ENCODE measurements around the gene ATP12A.
A peak's percentile ranks its signal among the peaks of the same experiment; 100 is the strongest.
"Not testable (repeated sequence)": the region's sequence is repeated elsewhere in the genome, so short reads cannot be mapped to it uniquely, and the experiment has no call there.

ATP12A gene

GRCh38 chr13:24724714-24725113 is 44.5 kb downstream of the ATP12A start:
- H3K9me2 ChIP-seq (replicated peaks; ENCODE audit: low read depth, low read length) = no peaks in the 10 kb centered on the region
- TF ChIP-seq CTCF (conservative IDR thresholded peaks at IDR 0.05; ENCODE audit: low read length) (no peak), EZH2phosphoT487 (IDR thresholded peaks at IDR 0.05; ENCODE audit: borderline replicate concordance) (no peak)
- no peak overlapping the region for H3K4me2 ChIP-seq (ENCODE audit: low read depth, low read length, poor library complexity, severe bottlenecking)
- no peaks in the 10 kb centered on the region for H3K27me3 ChIP-seq (ENCODE audit: insufficient read depth, low read length, poor library complexity, severe bottlenecking)
- no peaks in the 10 kb centered on the region for H3K79me2 ChIP-seq (ENCODE audit: insufficient read depth, low read length)
- H3K4me3 ChIP-seq (ENCODE audit: low read length, poor library complexity, severe bottlenecking) = no peak overlapping the region
- H4K20me1 ChIP-seq (ENCODE audit: insufficient read depth, low read length, poor library complexity, severe bottlenecking) = no peaks in the 10 kb centered on the region
- H3K9me3 ChIP-seq (ENCODE audit: insufficient read depth, low read depth, low read length) = no peaks in the 10 kb centered on the region
- H3K36me3 ChIP-seq (ENCODE audit: insufficient read depth, low read length) = no peaks in the 10 kb centered on the region
- no peak overlapping the region for H3K9ac ChIP-seq (ENCODE audit: low read depth, low read length, poor library complexity, severe bottlenecking)
- peaks cover 21% of the 10 kb centered on the region for H3K4me1 ChIP-seq (ENCODE audit: insufficient read depth, low read length, poor library complexity, severe bottlenecking)
- no peaks in the 10 kb centered on the region for H3F3A ChIP-seq (ENCODE audit: low read depth)
- no peak overlapping the region for H2AFZ ChIP-seq (ENCODE audit: low read length)

- Histone ChIP-seq H3K4me1 (ENCODE audit: insufficient read depth, low read length, poor library complexity, severe bottlenecking) (peaks cover 21% of the 10 kb centered on the region), H3K9me3 (ENCODE audit: insufficient read depth, low read depth, low read length) (no peaks in the 10 kb centered on the region), H3K9me2 (replicated peaks; ENCODE audit: low read depth, low read length) (no peaks in the 10 kb centered on the region), H3K79me2 (ENCODE audit: insufficient read depth, low read length) (no peaks in the 10 kb centered on the region), H3K36me3 (ENCODE audit: insufficient read depth, low read length) (no peaks in the 10 kb centered on the region), H4K20me1 (ENCODE audit: insufficient read depth, low read length, poor library complexity, severe bottlenecking) (no peaks in the 10 kb centered on the region), H3F3A (ENCODE audit: low read depth) (no peaks in the 10 kb centered on the region), H3K4me3 (ENCODE audit: low read length, poor library complexity, severe bottlenecking) (no peak overlapping the region), H3K27me3 (ENCODE audit: insufficient read depth, low read length, poor library complexity, severe bottlenecking) (no peaks in the 10 kb centered on the region), H2AFZ (ENCODE audit: low read length) (no peak overlapping the region; the same call in 1 of the 2 replicates), H3K9ac (ENCODE audit: low read depth, low read length, poor library complexity, severe bottlenecking) (no peak overlapping the region), H3K4me2 (ENCODE audit: low read depth, low read length, poor library complexity, severe bottlenecking) (no peak overlapping the region)
- TF ChIP-seq CTCF (conservative IDR thresholded peaks at IDR 0.05; ENCODE audit: low read length) = no peak
- no peak for TF ChIP-seq EZH2phosphoT487 (IDR thresholded peaks at IDR 0.05; ENCODE audit: borderline replicate concordance)
Measured at GRCh38 chr13:24725379-24725778, 45.2 kb downstream of the ATP12A start.

- H3K4me1 ChIP-seq (ENCODE audit: insufficient read depth, low read length, poor library complexity, severe bottlenecking) = peaks cover 21% of the 10 kb centered on the region
- no peaks in the 10 kb centered on the region for H4K20me1 ChIP-seq (ENCODE audit: insufficient read depth, low read length, poor library complexity, severe bottlenecking)
- no peaks in the 10 kb centered on the region for H3K9me2 ChIP-seq (replicated peaks; ENCODE audit: low read depth, low read length)
- H3K9ac ChIP-seq (ENCODE audit: low read depth, low read length, poor library complexity, severe bottlenecking) = peak overlapping the region; percentile 32
- H3K79me2 ChIP-seq (ENCODE audit: insufficient read depth, low read length) = no peaks in the 10 kb centered on the region
- H3K27me3 ChIP-seq (ENCODE audit: insufficient read depth, low read length, poor library complexity, severe bottlenecking) = no peaks in the 10 kb centered on the region
- TF ChIP-seq EZH2phosphoT487 (IDR thresholded peaks at IDR 0.05; ENCODE audit: borderline replicate concordance) = no peak
- TF ChIP-seq CTCF (conservative IDR thresholded peaks at IDR 0.05; ENCODE audit: low read length) = peak; percentile 82
- H3K4me2 ChIP-seq (ENCODE audit: low read depth, low read length, poor library complexity, severe bottlenecking) = no peak overlapping the region
- H3K9me3 ChIP-seq (ENCODE audit: insufficient read depth, low read depth, low read length) = no peaks in the 10 kb centered on the region
- no peaks in the 10 kb centered on the region for H3F3A ChIP-seq (ENCODE audit: low read depth)
- H3K4me3 ChIP-seq (ENCODE audit: low read length, poor library complexity, severe bottlenecking) = no peak overlapping the region
- peak overlapping the region; percentile 85; the same call in 1 of the 2 replicates for H2AFZ ChIP-seq (ENCODE audit: low read length)
- no peaks in the 10 kb centered on the region for H3K36me3 ChIP-seq (ENCODE audit: insufficient read depth, low read length)
Measured at GRCh38 chr13:24727731-24728601, 47.8 kb downstream of the ATP12A start.

GRCh38 chr13:24730873-24731567 is 50.8 kb downstream of the ATP12A start:
- H3F3A ChIP-seq (ENCODE audit: low read depth); H2AFZ ChIP-seq (ENCODE audit: low read length); H4K20me1 ChIP-seq (ENCODE audit: insufficient read depth, low read length, poor library complexity, severe bottlenecking); H3K4me2 ChIP-seq (ENCODE audit: low read depth, low read length, poor library complexity, severe bottlenecking); H3K36me3 ChIP-seq (ENCODE audit: insufficient read depth, low read length); H3K27me3 ChIP-seq (ENCODE audit: insufficient read depth, low read length, poor library complexity, severe bottlenecking); H3K9me2 ChIP-seq (replicated peaks; ENCODE audit: low read depth, low read length); H3K9me3 ChIP-seq (ENCODE audit: insufficient read depth, low read depth, low read length); H3K79me2 ChIP-seq (ENCODE audit: insufficient read depth, low read length); H3K4me3 ChIP-seq (ENCODE audit: low read length, poor library complexity, severe bottlenecking); H3K9ac ChIP-seq (ENCODE audit: low read depth, low read length, poor library complexity, severe bottlenecking): not testable (repeated sequence)
- peaks cover 13% of the 10 kb centered on the region for H3K4me1 ChIP-seq (ENCODE audit: insufficient read depth, low read length, poor library complexity, severe bottlenecking)
